ENCODE results near the gene ARF5.

DNA sequence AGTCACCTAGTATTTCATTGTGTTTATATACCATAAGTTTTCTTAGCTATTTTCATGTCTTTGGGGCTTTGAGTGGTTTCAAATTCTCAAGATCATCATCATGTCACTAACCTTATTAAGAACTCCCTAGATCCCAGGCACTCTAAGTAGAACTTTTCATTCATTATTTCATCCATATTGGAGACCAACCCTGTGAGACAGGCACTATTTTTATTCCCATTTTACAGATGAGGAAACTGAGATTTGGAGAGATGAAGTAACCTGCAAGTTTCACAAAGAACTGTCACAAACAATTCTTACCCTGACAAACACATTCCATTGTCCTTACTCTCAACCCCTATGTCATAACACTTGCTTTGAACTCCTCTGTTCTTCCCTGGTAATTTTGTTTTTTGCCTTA is 50.0 kb downstream of the ARF5 start:
- TF ChIP-seq POLR2A (IDR thresholded peaks at IDR 0.05; ENCODE audit: control extremely low read depth in 1 of 2, low read depth in 2 of 2, low read length in 2 of 2) (no peak), PHF8 (conservative IDR thresholded peaks at IDR 0.05; ENCODE audit: low read depth, low read length) (no peak), POU5F1 (IDR thresholded peaks at IDR 0.05; ENCODE audit: low read depth, low read length) (no peak), POLR2AphosphoS5 (IDR thresholded peaks at IDR 0.05; ENCODE audit: low read depth, low read length) (no peak)
- TF ChIP-seq, protein P1, sequence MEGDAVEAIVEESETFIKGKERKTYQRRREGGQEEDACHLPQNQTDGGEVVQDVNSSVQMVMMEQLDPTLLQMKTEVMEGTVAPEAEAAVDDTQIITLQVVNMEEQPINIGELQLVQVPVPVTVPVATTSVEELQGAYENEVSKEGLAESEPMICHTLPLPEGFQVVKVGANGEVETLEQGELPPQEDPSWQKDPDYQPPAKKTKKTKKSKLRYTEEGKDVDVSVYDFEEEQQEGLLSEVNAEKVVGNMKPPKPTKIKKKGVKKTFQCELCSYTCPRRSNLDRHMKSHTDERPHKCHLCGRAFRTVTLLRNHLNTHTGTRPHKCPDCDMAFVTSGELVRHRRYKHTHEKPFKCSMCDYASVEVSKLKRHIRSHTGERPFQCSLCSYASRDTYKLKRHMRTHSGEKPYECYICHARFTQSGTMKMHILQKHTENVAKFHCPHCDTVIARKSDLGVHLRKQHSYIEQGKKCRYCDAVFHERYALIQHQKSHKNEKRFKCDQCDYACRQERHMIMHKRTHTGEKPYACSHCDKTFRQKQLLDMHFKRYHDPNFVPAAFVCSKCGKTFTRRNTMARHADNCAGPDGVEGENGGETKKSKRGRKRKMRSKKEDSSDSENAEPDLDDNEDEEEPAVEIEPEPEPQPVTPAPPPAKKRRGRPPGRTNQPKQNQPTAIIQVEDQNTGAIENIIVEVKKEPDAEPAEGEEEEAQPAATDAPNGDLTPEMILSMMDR (IDR thresholded peaks at IDR 0.05; ENCODE audit: control extremely low read depth in 1 of 3, insufficient read depth in 1 of 3, low read depth in 1 of 3, low read length in 3 of 3): no peak
